Activated CD4-positive, CD25-positive, alpha-beta regulatory T cell treated with anti-CD3 and anti-CD28 coated beads, Interleukin-2, amount 50 U/mL, for 16 hours (primary cell): ENCODE measurements around the gene ADGRB3.
"Not testable (repeated sequence)": the region's sequence is repeated elsewhere in the genome, so short reads cannot be mapped to it uniquely, and the experiment has no call there.

ENCODE experiments used
- DNase-seq: peaks from one replicate; pipeline ENCODE4 v3.0.0-alpha.2; 2020; ENCODE audit warnings: low read depth, low spot score

Gene ADGRB3

GRCh38 chr6:68649669-68650068 lies 14.6 kb downstream of the ADGRB3 start:
- no peak for DNase-seq

GRCh38 chr6:68650142-68650541 lies 15.1 kb downstream of the ADGRB3 start:
- no peak for DNase-seq

- no peak for DNase-seq
Measured at GRCh38 chr6:68651011-68651985, 16.2 kb downstream of the ADGRB3 start.

GRCh38 chr6:68652117-68652536 lies 17.0 kb downstream of the ADGRB3 start:
- DNase-seq, result no peak

- no peak for DNase-seq
Measured at GRCh38 chr6:68653074-68653705, 18.1 kb downstream of the ADGRB3 start.

GRCh38 chr6:68653706-68654089 lies 18.6 kb downstream of the ADGRB3 start:
- no peak for DNase-seq

- DNase-seq, result no peak
Measured at GRCh38 chr6:68654134-68654533, 19.1 kb downstream of the ADGRB3 start.

- no peak for DNase-seq
Measured at GRCh38 chr6:68655028-68655427, 19.9 kb downstream of the ADGRB3 start.

- no peak for DNase-seq
Measured at GRCh38 chr6:68657374-68658139, 22.5 kb downstream of the ADGRB3 start.

GRCh38 chr6:68658338-68658737 lies 23.3 kb downstream of the ADGRB3 start:
- no peak for DNase-seq

GRCh38 chr6:68673255-68673654 lies 38.2 kb downstream of the ADGRB3 start:
- no peak for DNase-seq

- no peak for DNase-seq
Measured at GRCh38 chr6:68675548-68675947, 40.5 kb downstream of the ADGRB3 start.

- DNase-seq, result not testable (repeated sequence)
Measured at GRCh38 chr6:68676094-68676493, 41.0 kb downstream of the ADGRB3 start.

- DNase-seq, result no peak
Measured at GRCh38 chr6:68677058-68677457, 42.0 kb downstream of the ADGRB3 start.

GRCh38 chr6:68679399-68679798 lies 44.3 kb downstream of the ADGRB3 start:
- no peak for DNase-seq

- no peak for DNase-seq
Measured at GRCh38 chr6:68680264-68680663, 45.2 kb downstream of the ADGRB3 start.

GRCh38 chr6:68689910-68690309 lies 54.8 kb downstream of the ADGRB3 start:
- no peak for DNase-seq

- DNase-seq, result no peak
Measured at GRCh38 chr6:68691120-68691519, 56.0 kb downstream of the ADGRB3 start.

- DNase-seq, result no peak
Measured at GRCh38 chr6:68693271-68693670, 58.2 kb downstream of the ADGRB3 start.

- no peak for DNase-seq
Measured at GRCh38 chr6:68695403-68695802, 60.3 kb downstream of the ADGRB3 start.

- DNase-seq, result no peak
Measured at GRCh38 chr6:68695838-68696237, 60.8 kb downstream of the ADGRB3 start.

GRCh38 chr6:68697394-68697793 lies 62.3 kb downstream of the ADGRB3 start:
- no peak for DNase-seq
